GM18858 (cell line): Measurements from ENCODE around the gene MTUS2.

ENCODE experiments used
- ATAC-seq: cut with Tn5 transposase; IDR thresholded peaks from one replicate; pipeline ENCODE4 v1.9.1; 2021; ENCODE audit not compliant: unreplicated experiment

MTUS2 gene

GRCh38 chr13:29536853-29537252 is 716.7 kb downstream of the MTUS2 start:
- no peak for ATAC-seq

DNA sequence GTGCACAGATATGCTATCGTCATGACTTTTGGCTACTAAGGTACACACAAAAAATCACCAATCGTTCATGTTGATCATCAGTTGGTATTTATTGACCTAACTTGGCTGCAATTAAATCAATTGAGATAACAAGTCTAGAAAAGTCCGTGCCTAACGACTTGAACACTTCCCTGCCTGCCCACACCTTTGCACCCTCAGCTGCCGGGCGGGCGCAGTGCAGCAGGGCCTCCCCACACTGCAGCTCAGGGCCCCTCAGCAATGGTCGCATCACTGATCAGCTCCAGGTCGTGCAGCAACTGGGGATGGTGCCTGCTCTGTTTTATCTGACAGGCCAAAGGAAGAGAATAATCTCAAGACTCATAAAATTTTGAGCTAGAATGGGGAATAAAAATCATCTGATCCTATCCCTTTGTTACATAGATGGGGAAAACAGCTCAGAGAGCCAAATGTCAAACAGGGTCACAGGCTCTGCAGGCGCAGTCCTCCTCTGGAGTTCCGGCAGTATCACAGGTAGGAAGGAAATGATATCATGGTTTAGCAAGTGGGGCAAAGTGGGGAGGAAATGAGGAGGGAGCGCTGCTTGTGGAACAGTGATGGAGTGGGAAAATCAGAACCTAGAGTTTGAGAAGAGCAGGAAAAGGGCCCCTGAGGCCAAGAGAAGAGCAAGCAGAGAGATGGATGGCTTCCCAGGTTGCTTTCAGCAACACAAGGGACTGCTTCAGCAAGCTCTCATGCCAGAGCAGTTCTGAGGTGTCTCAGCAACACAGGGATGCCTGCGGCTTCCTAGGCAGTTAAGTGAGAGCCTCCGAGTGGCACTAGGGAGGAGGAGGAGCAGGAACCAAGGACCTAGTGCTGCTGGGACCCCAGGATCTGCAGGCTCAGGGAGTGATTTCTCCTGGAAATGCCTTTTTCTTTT is 717.9 kb downstream of the MTUS2 start:
- ATAC-seq = no peak

DNA sequence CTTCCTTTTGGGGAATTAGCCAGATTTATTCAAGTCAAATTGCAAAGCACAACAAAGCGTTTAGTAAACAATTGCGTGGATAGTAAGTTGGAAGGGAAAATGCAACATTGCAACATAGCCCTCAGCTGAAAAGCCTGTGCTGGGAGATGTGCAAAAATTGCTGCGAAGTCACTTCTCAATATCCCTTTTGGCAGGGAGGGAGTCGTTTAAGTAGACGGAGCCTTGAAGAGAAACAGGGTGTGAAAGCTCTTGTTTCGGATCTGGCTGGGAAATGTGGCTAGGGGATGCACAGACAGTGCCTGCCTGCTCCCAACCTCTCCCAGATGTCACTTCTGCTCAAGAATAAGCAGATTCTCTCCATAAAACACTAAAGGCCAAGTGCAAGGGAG is 718.5 kb downstream of the MTUS2 start:
- no peak for ATAC-seq

- ATAC-seq = no peak
Measured at GRCh38 chr13:29539856-29540255, 719.7 kb downstream of the MTUS2 start.

DNA sequence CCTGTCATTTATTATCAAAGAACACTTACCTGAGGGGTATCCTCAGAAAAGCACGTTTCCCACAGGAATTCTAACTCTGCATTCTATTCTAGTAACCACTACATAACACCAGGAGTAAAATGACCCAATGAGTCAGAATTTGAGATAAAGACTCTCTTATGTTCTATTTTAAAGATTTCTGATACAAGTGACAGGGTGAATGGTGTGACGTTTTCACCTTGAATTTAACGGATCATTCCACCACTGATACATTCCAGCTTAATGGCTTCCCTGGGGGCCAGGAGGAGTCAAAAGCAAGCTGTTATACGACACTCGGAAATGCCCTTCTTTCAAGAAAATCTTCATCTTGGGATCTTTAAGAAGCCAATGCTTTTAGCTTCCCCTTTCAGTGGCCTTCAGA is 720.2 kb downstream of the MTUS2 start:
- no peak for ATAC-seq

- ATAC-seq = no peak
Measured at GRCh38 chr13:29540799-29541198, 720.7 kb downstream of the MTUS2 start.

GRCh38 chr13:29541400-29541799 is 721.3 kb downstream of the MTUS2 start:
- ATAC-seq = no peak

GRCh38 chr13:29542381-29542780 is 722.2 kb downstream of the MTUS2 start:
- no peak for ATAC-seq

GRCh38 chr13:29543230-29544215 is 723.4 kb downstream of the MTUS2 start:
- ATAC-seq = peak; percentile 99

GRCh38 chr13:29545988-29546387 is 725.8 kb downstream of the MTUS2 start:
- no peak for ATAC-seq

GRCh38 chr13:29546662-29547061 is 726.5 kb downstream of the MTUS2 start:
- ATAC-seq = no peak

DNA sequence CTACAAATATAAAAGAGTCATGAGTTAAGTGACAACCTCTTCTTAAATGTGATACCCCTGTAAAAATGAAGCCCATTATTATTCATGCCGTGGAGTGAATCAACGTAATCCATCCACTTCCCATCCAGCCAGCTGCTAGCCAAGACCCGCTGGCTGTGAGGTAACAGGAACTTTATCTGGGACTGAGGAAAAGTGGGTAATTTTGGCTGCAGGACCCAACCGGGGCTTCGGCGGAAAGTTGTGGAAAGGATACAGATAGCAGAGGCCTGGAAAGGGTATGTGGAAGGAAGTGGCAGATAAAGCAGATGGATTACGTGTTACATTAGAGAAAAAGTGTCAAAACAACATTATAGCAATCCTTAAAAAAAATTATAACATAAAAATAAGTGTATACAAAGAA is 727.0 kb downstream of the MTUS2 start:
- no peak for ATAC-seq

GRCh38 chr13:29548722-29549121 is 728.6 kb downstream of the MTUS2 start:
- ATAC-seq = no peak

DNA sequence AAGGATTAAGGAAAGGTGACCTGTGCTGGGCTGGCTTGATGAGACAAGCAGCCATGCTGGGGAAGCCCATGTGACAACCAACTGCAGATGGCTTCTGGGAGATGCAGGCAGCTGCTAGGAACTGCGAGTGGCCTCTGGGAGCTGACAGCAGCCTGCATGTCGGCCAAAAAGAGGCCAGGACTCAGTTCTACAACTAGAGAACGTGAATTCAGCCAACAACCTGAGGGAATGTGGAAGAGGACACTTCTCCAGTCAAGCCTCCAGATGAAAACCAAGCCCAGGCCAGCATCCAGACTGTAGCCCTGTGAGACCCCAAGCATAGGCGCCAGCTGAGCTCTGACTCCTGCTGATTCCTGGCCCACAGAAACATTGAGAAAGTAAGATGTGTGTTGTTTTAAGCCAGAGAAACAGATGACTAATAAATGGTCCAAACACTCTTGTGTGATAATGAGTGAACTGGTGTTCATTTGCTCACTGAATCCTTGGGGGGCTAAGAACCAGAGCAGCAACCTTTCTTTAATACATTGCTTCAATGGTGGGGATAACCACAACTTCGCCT is 730.4 kb downstream of the MTUS2 start:
- ATAC-seq = no peak

DNA sequence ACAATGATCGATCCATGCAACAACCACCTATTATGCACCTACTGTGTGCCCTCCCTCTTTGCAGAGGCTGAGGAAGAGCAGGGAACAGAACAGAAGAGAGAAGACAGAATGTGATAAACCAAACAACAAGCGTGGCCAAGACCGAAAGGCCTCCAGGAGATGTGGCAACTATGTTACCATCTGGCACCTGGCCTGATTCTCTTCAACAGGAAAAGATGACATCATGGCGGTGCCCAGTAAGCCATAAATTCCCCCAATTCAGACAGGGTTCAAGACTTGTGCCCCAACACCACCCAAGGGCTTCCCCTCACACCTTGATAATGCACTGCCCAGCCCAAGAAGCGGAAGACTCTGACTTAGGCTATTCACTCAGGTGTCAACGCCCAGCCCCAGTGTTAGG is 731.1 kb downstream of the MTUS2 start:
- ATAC-seq = no peak
